SH-SY5Y (cell line): ENCODE measurements around the gene PLAC8.

Experiments
- GATA2 ChIP-seq: IDR thresholded peaks from 2 replicates; pipeline ENCODE4 v1.6.1; 2011; ENCODE audit warnings: mild to moderate bottlenecking, low read depth, low read length
- GATA3 ChIP-seq: IDR thresholded peaks from 2 replicates; pipeline ENCODE4 v1.6.1; 2011; ENCODE audit warnings: low read depth, mild to moderate bottlenecking, low read length, moderate library complexity

PLAC8 gene

DNA sequence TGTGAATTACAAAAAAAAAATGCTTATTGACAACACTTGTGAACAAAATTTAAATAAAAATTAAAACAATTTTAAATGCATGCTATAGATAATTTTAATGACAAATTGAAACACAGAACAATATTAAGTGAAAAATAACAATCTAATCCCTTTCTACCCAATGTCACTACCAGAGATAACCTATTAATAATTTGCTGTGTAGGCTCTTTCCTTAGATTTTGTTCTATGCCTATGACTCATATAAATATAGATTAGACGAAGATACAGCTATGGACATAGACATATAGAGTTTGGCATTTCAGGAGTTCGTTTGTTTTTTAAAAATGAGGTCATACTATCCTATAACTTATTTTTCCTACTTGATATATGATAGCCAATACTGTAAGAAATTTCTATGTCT, 18.1 kb downstream of the PLAC8 start:
- TF ChIP-seq GATA2 (no peak), GATA3 (no peak)

DNA sequence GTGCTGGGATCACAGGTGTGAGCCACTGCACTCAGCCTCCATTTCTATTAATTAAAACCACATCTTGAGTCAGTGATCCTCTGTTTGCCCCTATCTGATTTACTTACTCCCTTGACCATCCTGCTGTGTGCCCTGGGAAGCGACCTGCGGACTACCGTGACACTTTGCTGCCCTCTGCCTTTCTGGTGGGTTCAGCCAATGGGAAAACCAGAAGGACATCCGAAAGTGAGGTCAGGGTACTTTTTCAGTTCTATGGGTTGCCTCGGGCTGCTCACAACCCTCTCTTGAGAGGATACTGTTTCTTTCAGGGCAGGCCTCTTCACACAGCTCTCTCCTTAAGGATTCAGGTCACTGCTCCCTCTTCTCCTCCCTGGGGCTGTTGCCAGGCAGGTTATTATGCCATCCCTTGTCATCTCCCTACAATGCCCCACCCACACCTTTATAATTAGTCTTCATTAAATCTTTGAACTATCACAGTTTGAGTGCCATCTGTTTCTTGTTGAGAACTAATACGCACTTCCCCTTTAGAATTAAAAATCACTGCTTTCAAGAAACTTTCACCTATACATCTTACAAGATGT, 21.4 kb downstream of the PLAC8 start:
- no peak for TF ChIP-seq GATA2
- TF ChIP-seq GATA3, result no peak

DNA sequence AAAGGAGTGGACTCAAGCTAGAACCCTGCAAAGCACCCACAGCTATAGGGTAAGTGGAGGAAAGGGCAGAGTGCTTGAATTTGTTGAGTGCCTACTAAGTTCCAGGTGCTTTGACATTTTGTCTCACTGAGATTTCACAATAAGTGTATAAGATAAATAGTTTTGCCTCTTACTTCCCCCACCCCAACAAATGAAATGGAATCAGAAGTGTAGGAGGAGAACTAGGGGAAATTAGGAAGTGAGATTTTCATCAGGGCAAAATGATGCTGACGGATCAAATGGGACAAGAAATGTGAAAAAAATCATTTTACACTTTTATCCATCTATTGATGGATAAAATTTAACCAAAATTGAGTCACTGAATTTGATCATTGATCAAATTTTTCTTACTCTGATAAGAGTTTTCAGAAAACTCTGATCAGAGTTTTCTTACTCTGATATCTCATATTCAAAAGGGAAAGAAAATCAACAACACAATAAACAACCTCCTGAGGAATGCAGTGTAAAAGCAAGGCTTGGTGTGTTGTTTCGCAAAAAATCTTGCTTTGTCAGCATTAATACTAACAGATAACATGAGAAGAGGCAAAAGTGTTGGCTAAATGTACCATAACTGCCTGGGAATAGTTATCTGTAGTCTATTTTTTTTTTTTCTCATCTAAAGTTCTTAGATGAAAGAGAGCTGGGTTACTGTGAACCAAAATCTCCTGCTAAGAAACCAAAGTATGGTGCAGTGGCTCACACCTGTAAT, 24.9 kb downstream of the PLAC8 start:
- TF ChIP-seq GATA2, result no peak
- no peak for TF ChIP-seq GATA3

DNA sequence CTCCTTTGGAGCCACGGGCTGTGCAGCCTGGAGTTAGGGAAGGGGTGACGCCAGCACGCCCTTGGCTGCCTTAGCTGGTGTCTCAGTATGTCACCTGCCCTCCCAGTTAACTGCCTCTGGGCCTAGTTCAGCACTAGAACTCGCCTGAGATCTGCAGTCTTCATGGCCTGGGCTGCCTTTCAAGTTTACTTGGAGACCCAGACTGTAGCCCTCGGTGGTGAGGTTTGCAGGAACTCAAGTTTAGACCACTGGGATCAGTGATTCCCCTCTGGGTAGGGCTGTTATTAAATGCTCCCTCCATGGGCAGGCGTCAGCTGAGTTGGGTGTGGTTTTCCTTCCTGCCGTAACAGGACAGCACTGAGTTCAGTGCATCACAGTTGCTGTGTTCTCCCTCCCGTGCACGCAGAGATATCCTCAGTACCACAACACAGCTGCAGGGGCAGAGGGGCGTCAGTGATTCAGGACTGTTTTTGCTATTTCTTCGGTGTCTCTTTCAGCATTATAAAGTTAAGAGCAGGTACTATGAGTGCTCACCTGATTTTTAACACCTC, 30.5 kb downstream of the PLAC8 start:
- TF ChIP-seq GATA3 (no peak), GATA2 (no peak)

DNA sequence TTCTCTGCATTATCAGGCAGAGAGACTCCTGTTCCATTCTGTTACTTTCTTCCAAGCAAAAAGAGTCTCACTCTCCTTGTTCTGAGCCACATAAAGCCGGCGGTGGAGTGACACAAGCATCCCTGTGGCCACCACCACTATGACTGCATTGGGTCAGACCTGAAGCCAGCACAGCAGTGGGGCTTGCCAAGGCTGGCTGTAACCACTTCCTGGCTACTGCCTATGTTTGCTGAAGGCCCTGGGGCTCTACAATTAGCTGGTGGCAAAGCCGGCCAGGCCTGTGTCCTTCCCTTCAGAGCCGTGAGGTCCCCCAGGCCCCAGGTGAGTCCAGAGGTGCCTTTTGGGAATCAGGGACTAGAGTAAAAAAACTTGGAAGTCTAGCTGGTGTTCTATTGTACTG, 31.8 kb downstream of the PLAC8 start:
- no peak for TF ChIP-seq GATA3

DNA sequence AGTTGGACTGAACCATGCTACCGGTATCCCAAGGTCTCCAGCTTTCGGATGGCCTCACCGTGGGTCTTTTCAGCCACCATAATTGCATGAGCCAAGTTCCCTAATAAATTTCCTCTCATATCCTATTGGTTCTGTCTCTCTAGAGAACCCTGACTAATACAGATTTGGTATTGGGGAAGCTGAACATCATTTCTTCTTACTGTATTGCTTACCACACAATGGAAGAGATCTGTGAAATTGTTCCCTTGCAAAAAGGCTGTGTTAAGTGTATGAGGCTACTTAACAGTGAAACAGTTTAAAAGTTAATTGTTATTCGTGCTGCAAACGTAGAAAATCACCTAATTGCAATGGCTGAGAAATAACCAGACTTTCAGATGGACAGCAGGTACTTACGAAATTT, 34.0 kb downstream of the PLAC8 start:
- no peak for TF ChIP-seq GATA3

DNA sequence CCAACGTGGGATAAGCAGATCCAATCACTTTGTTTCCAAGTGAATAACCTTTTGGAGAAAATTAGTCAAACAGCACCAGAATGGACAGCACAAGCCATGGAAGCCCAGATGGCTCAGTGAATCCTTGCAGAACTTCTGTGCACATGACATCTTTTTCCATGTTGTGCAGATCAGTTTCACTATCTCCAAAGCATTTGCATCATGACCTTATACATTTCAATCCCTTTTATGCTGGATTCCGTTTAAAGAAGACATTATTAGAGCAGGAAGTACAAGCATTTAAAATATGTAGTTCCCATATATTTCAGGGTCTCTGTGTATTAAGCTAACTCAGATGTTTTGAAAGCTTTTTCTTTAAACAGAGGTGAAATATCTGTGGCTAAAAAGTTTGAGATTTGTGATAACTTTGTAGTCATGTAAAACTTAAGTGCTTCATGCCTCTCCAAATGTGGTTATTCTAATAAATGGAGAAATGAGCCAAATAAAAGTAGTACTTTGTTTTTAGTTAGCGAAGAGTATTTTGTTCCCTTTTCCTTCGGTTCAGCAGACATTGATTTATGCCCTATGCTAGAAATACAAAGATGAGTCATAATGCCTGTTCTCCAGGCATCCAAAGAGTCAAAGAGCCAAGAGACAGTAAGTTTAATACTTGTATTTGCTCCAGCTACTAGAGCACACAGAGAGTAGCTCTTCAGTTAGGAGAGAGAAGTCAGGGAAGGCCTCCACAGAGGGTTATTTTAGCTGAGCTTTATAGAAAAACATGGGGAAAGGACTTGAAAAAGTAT, 39.0 kb downstream of the PLAC8 start:
- TF ChIP-seq GATA3, result no peak
- no peak for TF ChIP-seq GATA2

DNA sequence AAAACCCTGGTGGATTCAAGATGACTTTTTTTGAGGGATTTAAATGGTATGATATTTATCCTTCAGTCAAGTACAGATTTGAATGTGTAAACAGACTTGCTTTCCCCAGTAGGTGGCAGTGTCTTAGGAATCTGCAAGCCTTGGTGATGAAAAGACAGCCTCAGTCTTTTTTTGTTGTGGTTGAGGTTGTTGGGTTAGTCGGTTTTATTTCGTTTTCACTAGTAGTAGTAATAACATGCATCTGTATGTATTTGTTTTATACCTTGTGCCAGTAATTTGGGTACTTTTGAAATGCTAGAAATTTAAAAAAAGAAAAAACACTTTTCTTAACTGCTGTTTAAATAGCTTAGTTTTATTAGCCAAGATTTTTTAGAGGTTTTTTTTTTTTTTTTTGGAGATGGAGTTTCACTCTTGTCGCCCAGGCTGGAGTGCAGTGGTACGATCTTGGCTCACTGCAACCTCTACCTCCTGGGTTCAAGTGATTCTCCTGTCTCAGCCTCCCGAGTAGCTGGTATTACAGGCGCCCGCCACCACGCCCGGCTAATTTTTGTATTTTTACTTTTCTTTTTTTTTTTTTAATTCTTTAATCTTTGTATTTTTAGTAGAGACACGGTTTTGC, 40.3 kb downstream of the PLAC8 start:
- TF ChIP-seq GATA3, result no peak

DNA sequence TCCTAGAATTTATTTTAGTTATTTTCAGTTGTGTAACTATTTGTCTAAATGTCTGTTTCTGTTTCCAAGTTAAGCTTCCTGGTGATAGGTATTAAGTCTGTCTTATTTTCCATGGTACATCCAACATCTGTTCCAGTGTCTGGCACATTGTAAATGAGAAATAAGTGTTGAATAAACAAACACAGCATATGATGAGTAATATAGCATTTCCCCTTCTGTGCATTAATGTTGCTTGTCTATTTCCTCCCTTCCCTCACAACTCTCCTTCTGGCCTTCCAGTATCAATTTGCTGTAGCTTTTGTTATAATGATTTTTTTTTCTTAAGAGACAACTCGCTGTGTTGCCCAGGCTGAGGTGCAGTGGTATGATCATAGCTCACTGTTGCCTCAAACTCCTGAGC, 43.4 kb downstream of the PLAC8 start:
- TF ChIP-seq GATA3 (no peak), GATA2 (no peak)

DNA sequence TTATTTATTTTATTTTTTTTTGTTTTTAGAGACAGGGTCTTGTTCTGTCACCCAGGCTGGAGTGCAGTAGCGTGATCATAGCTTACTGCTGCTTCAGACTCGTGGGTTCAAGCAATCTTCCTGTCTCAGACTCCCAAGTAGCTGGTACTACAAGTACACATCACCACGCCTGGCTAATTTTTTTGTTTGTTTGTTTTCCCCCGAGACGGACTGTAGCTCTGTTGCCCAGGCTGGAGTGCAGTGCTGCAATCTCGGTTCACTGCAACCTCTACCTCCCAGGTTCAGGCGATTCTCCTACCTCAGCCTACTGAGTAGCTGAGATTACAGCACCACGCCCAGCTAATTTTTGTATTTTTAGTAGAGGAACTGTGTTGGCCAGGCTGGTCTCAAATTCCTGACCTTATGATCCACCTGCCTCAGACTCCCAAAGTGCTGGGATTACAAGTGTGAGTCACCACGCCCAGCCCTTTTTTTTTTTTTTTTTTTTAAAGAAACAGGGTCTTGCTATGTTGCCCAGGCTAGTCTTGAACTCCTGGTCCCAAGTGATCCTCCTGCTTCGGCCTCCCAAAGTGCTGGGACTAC, 47.4 kb downstream of the PLAC8 start:
- TF ChIP-seq GATA3 (no peak), GATA2 (no peak)

DNA sequence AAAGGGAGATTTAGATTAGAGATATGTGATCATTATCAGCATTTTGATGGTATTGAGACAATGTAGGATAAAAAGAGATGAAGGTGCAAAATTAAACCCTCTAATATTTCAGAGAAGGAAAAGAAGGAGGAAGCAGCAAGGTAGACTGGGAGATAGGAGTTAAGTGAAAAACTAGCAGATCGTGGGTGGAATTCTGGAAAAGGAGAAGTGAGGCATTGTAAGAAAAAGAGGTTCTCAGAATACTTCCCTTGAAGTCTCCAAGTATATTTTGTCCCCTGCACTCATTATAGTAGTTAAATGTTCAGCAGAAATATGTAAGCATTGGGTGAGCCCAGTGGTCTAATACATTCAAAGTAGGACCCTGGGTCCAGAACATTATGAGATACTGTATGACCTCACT, 49.3 kb downstream of the PLAC8 start:
- TF ChIP-seq GATA3 (no peak), GATA2 (no peak)

DNA sequence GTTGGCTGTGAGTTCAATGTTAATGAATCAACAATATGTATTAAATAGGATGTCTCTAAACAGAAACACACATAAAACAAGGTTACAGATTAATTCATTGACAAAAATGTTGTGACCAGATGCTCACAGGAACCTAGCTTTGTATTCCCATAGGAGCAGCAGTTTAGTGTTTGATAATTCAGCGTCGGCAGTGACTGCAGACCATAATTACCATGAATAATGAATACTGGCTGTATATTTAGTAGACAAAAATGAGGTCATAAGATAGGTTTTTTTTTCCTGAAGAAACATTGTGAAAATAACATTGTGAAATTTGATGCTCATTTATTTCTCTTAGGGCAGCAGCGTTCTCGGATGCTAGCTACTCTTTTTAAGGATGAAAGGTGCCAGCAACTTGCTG, 51.8 kb downstream of the PLAC8 start:
- TF ChIP-seq GATA2 (no peak), GATA3 (no peak)

DNA sequence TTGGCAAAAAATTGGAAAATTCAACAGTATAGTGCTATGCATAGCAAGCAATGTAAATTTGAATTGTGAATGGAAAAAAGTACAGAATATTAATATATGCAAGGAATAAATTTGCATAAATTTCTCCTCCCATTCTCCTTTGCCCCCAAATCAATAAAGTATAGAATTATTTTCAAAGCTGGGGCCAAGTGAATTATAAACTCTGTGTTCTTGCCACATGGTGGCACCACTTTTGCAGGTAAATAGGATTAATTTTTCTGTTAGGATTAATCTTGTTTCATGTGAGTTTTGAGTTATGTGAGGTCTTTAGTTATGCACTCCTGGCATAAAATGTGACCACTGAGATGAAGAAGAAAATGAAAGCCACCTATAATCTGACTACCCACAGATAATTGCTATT, 59.6 kb downstream of the PLAC8 start:
- TF ChIP-seq GATA2, result no peak
- no peak for TF ChIP-seq GATA3
